Left colon (tissue), 2 donors: ENCODE results near the gene VDAC1. TPM values are rescaled to one million over a fixed set of nuclear protein-coding genes. Genes with fewer than 3 reads are reported as not detected.
A peak's percentile ranks its signal among the peaks of the same experiment; 100 is the strongest.
"Not testable (repeated sequence)": the region's sequence is repeated elsewhere in the genome, so short reads cannot be mapped to it uniquely, and the experiment has no call there.

Source experiments
- ATAC-seq: fragments of 200-7000 bp; cut with Tn5 transposase; one replicate; pipeline ENCODE4 v1.9.1; 2020; ENCODE audit warnings: mild to moderate bottlenecking, moderate library complexity
- DNase-seq, 2 donors: peaks; one replicate each; pipeline ENCODE4 v3.0.0-alpha.2; 2020
- intact Hi-C, 2 donors: fragments of 100-400 bp; cut with DNase I in 1 of 2; cut with micrococcal nuclease in 1 of 2; formaldehyde crosslinking; loops; one replicate each; pipeline versions ENCODE4 v1.11.2 to v1.14.0; 2022; cut with DNase I, micrococcal nuclease
- total RNA-seq, 2 donors: library from RNA; stranded (reverse); fragmentation: NEBNext Ultra II Directional; extraction: Animal tissue kit (Norgen Biotek cat#: 25700); gene quantifications; one replicate each; pipeline ENCODE4 v1.2.1, GENCODE V29; 2021
- donor health status: DM: no; HTN: no; CAD: no.
- donor health status: DM: yes; HTN: yes; CAD: no.

Gene VDAC1
- total RNA-seq, 2 donors from 2014 or later = 229 to 263 TPM

DNA sequence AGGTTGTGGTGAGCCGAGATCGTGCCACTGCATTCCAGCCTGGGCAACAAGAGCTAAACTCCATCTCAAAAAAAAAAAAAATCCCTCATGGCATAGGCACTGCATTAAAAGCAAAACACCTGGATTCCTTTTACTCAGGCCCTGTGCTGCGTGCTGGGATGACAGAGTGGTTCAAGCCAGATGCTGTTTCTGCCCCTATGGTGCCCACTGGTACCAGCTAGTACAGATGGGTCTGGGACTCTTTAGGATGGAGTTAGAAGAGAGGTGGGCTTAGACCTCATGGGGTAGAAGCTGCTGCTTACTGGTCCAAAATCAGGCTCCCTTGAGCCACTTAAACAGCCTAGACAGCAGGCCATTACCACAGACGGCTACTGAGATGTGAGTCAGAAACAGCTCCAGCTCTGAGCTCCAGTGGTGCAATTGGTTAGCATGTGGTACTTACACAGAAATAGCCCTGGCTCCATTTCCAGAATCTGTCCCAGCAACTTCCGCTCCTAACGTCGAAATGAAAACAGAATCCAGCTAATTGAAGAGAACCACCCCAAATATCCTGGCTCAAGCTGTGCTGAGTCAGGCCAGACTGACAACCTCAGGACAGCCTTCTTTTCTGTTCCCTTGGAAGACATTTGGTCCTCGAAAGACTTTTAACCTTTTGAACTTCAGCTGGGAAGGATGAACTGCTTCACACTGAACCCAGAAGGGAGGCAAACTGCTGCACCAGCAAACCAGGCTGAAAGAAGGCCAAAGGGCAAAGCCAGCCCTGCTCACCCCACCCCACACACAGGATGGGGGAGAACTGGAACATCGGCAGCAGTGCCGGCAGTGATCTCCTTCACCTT is 51.8 kb downstream of the VDAC1 start:
- no peak for ATAC-seq
- peak in 1 of 2 donors; percentile 44 for DNase-seq
- intact Hi-C loops = no loop called here

DNA sequence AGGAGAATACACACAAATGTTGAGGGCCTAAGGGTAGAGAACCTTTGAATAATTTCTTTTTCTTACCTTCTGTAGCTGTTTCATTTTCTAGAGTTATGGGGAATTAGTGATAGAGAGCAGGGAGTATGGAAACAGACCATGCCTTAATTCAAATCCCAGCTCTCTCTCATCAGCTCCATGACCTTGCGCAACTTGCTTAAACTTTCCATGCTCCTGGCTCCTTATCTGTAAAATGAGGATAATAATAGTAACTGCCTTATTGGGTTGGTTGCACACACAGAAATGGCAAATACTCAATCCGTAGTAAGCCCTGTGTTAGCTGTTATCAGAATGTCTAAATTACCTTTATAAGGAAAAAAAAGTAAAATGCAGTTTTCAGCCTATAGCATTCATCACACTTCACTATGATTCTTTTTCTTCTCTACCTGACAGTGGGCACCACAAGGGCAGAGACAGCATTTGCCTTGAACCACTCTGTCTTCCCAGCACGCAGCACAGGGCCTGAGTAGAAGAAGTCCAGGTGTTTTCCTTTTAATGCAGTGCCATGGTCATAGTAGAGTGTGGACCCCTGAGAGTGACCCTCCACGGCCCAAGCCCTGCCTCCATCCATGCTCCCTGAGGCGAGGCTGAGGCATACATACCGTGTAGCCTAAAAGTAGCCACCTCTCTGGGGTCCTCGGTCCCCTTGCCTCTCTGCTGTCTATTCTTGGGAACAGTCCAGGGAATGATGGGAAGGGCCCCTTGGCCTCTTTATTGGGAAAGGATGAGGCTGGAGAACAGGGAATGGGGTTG is 53.8 kb downstream of the VDAC1 start:
- DNase-seq (no peak), ATAC-seq (no peak)
- intact Hi-C loops = no loop called here

DNA sequence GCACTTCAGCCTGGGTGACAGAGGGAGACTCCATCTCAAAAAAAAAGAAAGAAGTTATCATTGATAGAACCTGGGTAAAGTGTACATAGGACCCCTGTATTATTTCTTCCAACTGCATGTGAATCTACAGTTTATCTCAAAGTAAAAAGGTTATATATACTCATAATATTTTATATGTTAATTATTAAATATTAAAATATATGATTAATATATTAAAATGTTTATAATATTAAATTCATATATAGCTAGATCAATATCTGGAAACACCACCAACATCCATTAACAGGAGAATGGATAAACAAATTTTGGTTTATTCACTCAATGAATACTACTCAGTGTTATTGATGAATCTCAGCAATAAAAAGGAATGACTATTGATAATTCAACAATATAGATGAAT is 56.1 kb downstream of the VDAC1 start:
- intact Hi-C loops = no loop called here
- no peak for ATAC-seq
- no peak for DNase-seq

DNA sequence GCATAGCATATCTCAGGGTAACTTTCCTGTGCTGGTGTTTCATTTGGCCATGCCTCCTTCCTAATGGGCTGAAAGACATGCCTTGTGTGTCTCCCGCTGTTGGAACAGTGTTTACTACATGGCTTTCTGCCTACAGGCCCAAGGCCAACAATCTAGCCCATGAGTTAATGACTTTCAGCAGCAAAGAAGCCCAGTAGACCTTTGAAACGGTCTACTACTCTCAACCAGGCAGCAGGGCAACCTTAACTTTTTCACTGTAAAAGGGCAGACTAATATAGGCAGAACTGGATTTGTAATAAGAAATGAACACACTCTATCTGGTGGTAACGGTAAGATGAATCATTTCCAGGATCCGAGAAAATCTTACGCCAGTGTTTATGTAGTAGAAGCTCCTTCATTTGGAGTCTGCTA is 57.3 kb downstream of the VDAC1 start:
- intact Hi-C loops = no loop called here
- ATAC-seq (no peak), DNase-seq (no peak)

DNA sequence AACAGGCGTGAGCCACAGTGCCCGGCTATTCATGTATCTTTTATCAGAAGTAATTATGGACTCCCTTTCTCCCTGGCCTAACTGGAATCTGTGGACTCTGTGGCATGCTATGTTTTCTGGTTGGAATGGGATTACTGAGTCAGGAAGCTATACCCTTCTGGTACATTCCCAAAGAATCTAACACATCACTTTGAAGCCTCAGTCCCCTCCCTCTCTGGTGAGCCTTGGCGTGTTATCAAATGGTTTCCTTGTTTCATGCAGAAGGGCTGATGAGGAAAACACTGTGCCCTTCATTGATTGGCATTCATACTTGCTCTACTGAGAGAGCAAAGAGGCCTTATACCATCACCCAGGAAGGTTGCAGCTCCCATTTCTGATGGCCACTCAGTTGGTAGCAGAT is 59.2 kb downstream of the VDAC1 start:
- intact Hi-C loops = no loop called here
- DNase-seq (no peak), ATAC-seq (no peak)

DNA sequence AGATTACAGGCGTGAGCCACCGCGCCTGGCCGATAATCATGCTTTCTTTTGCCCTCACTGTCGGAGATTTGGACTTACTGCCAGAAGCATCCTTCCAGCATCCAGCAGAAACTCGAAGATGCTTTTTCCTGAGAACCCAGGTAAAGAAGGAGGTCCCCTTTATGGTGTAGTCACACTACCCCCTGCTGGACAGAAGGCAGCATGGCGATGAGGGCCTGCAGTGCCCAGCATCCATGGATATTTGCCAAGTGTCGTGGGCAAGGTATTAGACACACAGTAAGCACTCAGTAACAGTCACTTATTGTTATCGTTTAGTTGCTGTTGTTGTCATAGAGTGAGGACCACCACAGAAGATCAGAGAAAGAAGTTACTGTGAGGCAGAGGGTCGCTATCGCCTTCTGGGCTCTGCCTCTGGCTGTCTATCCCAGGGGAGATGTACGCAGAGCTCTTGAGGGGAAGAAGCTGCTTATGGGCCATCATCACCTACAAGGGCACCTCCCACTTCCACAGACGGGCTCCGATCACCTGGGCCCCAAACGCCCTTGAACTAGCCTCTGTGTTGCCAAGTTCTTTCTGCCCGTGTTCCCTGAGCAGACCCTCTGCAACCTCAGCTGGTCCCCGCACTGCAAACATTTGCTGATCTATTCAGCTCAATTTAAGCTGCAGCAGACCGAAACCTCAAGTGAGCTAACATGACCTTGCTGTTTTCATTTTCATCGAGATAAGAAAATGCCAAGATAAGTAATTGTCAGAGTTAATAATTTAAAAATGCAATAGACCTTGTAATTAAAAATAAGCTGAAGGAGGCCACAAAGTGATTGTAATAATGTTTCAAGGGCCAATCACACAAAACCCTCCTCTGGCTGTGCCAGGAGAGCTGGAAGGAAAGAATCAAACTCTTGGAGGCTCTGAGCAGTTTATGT is 60.3 kb downstream of the VDAC1 start:
- DNase-seq (peak in 1 of 2 donors; percentile 43), ATAC-seq (peak; percentile 43)
- intact Hi-C loops = no loop called here

DNA sequence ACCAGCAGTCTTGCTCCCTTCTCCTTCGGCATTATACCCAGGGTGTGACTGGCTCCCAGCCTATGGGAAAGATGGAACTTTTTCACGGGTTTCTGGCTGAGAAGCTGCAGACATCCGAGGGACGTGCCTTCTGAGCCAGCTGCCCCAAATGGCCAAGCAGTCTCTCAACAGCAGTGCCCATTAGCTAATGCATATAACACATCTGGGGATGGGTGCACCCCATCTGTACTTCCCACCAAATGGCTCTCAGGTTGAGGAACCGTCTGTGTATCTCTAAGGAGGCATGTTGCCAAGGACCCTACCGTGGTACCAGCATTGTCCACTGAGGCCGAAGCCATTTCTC is 61.3 kb downstream of the VDAC1 start:
- no peak for ATAC-seq
- intact Hi-C loops = no loop called here
- no peak for DNase-seq

DNA sequence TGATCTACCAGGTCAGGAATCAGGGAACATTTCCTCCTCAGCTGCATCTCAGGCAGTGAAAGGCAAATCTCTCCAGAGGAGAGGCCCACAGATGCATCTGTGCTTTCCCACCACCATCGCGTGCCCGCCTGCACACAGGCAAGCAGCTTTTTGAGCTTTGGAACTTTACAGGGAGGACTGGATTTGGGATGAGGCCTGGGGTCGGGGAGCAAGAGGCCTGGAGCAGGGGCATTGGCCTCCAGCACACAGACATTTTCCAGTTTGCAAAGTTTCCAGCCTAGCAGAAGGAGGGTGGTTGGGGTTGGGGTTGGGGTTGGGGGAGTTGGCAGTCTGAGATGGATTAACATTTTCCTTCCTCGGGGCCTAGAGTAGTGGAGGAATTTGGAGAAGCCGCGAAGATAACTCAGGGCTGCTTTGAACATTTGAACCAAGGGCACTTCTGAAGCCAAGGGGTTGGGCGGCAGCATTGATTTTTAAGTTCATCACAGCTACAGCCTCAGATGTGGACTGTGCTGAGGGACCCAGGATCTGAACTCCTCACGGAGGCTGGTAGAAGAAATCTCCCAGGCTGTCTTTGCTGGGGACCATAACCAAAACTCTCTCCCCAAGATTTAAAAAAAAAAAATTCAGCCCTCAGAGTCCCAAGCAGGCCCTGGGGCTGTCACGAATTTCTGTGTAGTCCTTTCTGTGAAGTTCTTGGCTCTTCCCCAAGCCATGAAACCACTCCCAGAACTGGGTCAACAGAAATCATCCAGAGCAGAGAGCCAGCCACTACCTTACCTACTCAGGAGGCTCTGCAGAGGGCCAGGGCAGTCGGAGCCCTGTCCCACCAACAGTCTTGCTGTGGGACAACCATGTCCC is 61.9 kb downstream of the VDAC1 start:
- no peak for DNase-seq
- intact Hi-C loops = no loop called here

DNA sequence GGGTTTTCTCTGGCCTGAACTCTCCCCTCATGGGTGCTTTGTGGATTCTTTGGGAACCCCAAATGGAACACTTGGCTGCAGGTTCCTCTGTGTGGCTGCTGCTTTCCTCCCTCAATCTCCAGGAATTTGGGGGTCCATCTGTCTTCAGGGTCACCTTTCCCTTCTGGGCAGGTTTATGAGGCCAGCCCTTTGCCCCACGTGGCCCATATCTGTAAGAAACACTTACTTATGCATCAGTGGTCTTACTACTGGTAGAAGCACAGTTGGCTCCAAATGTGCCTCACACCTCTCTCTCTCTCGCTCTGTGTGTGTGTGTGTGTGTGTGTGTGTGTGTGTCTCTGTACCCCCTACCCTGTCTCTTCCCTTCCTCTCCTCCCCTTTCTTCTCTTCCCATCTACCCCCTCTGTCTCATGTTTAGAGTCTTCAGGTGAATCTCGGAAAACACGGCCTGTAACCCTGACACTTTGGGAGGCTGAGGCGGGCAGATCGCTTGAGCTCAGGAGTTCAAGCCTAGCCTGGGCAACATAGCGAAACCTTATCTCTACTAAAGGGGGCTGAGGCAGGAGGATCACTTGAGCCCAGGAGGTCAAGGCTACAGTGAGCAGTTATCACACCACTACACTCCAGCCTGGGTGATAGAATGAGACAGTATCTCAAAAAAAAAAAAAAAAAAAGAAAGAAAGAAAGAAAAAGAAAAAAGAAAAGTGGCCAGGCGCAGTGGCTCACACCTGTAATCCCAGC is 63.1 kb downstream of the VDAC1 start:
- DNase-seq = no peak
- no peak for ATAC-seq
- intact Hi-C loops = no loop called here

More for the DNA sequence above, 61.9 kb downstream of the VDAC1 start:
- peak; percentile 65 for ATAC-seq

DNA sequence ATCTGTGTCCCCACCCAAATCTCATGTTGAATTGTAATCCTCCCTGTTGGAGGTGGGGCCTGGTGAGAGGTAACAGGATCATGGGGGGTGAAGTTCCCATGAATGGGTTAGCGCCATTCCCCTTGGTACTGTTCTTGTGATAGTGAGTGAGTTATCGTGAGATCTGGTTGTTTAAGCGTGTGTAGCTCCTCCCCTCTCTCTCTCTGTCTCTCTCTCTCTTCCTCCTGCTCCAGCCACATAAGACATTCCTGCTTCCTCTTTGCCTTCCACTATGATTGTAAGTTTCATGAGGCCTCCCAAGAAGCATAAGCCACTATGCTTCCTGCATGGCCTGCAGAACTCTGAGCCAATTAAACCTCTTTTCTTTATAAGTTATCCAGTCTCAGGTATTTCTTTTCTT is 65.1 kb downstream of the VDAC1 start:
- intact Hi-C loops = no loop called here
- ATAC-seq (no peak), DNase-seq (no peak)

DNA sequence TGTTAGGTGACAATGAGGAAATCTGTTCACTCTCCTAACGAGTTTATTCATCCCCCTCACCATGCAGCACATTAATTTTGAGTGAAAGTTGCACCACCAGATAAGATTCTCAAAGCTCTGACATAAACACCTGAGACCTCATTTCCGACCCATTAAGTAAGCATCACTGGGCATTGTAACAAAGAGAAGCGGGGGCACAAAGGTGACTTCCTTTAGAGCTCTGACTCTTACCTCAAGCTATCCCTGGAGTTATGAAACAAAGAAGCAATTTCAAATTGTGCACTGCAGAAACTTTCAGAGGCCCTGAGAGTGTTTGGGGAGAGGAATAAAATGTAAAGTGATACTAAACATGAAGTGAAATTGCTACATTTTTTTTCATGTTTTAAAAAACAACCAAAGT is 65.8 kb downstream of the VDAC1 start:
- DNase-seq (no peak), ATAC-seq (no peak)
- intact Hi-C loops = no loop called here

DNA sequence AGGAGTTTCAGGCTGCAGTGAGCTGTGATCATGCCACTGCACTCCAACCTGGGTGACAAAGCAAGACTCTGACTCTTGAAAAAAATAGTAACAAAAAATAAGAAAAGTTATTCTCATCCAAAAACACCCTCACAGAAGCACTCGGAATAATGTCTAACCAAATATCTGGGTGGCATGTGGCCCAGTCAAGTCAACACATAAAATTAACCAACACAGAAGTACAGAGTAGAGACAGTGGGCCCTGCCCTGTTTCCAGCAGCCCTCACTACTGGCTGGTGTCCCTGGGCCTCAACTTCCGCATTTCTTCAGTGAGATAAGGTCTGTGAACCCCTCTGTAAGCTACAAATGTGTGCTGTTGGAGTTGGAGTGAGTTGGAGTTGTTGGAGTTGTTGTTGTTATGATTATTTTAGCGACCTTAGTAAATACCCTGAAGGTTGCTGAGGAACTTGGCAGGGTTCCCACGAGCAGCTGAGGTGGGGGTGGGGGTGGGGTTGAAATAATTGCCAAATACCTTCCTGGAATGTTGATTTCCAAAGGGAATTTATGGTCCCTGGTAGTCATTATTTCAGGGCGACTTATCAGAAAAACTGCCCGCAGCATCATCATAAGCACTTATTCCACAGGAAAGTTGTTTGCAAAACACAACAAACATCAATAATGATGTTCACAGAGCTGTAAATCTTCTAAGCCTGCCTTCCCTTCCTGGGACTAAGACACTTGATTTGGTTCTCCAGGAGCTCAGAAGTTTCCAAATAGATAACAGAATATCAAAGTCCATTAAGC is 66.5 kb downstream of the VDAC1 start:
- intact Hi-C loops = no loop called here
- ATAC-seq (no peak), DNase-seq (no peak)

DNA sequence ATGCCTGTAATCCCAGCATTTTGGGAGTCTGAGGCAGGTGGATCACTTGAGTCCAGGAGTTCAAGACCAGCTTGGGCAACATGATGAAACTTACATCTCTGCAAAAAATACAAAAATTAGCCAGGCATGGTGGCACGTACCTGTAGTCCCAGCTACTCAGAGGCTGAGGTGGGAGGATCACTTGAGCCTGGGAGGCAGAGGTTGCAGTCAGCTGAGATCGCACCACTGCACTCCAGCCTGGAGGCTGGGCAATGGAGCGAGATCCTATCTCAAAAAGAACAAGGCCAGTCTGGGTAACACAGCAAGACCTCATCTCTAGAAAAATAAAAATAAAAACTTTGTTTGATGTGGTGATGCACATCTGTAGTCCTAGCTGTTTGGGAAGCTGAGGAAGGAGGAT is 67.1 kb downstream of the VDAC1 start:
- intact Hi-C loops, ATAC-seq, DNase-seq: not testable (repeated sequence)

DNA sequence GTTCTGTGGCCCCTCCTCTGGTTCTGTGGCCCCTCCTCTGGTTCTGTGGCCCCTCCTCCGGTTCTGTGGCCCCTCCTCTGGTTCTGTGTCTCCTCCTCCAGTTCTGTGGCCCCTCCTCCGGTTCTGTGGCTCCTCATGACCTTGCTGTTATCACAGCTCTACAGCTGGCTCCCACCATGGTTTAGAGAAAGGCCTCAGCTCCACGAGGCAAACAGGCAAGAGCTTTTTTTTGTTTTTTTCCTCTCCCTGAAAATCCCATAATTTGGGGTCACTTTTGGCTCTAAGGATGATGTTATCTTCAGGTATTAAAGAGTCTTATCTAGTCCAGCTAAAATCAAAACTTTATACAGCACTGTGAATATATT is 68.1 kb downstream of the VDAC1 start:
- no peak for ATAC-seq
- intact Hi-C loops = no loop called here
- no peak for DNase-seq

DNA sequence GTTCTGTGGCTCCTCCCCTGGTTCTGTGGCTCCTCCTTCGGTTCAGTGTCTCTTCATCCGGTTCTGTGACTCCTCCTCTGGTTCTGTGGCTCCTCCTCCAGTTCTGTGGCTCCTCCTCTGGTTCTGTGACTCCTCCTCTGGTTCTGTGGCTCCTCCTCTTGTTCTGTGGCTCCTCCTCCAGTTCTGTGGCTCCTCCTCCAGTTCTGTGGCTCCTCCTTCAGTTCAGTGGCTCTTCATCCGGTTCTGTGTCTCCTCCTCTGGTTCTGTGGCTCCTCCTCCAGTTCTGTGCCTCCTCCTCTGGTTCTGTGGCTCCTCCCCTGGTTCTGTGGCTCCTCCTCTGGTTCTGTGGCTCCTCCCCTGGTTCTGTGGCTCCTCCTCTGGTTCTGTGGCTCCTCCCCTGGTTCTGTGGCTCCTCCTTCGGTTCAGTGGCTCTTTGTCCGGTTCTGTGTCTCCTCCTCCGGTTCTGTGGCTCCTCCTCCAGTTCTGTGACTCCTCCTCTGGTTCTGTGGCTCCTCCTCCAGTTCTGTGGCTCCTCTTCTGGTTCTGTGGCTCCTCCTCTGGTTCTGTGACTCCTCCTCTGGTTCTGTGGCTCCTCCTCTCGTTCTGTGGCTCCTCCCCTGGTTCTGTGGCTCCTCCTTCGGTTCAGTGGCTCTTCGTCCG is 68.7 kb downstream of the VDAC1 start:
- intact Hi-C loops, DNase-seq, ATAC-seq: not testable (repeated sequence)

DNA sequence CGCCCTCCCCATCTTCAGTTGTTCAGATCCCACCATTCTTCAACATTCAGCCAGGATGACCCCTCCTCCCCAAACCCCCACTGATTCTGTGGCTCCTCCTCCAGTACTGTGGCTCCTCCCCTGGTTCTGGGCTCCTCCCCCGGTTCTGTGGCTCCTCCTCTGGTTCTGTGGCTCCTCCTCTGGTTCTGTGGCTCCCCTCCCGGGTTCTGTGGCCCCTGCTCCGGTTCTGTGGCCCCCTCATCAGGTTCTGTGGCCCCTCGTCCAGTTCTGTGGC is 69.2 kb downstream of the VDAC1 start:
- no peak for DNase-seq
- no peak for ATAC-seq
- intact Hi-C loops = no loop called here
